Mucosa of descending colon (tissue), 3 donors: Measurements from ENCODE around the gene RNF19B. TPM values are rescaled to one million over a fixed set of nuclear protein-coding genes. Genes with fewer than 3 reads are reported as not detected.

Experiments used
- ATAC-seq: fragments of 200-7000 bp; cut with Tn5 transposase; one replicate; pipeline ENCODE4 v1.9.1; 2020; ENCODE audit warnings: mild to moderate bottlenecking, moderate library complexity
- DNase-seq, 3 donors: peaks; one replicate each; pipeline ENCODE4 v3.0.0-alpha.2; 2020
- H3K36me3 ChIP-seq: fragments of 200-600 bp; one replicate; pipeline ENCODE4 v1.8.0; 2021; ENCODE audit warnings: low read depth, mild to moderate bottlenecking
- H3K4me1 ChIP-seq: fragments of 200-600 bp; one replicate; pipeline ENCODE4 v1.8.0; 2021; ENCODE audit warnings: low read depth, mild to moderate bottlenecking
- H3K4me3 ChIP-seq: fragments of 200-600 bp; one replicate; pipeline ENCODE4 v1.8.0; 2021; ENCODE audit warnings: mild to moderate bottlenecking
- H3K9me3 ChIP-seq: fragments of 200-600 bp; one replicate; pipeline ENCODE4 v1.8.0; 2021; ENCODE audit warnings: mild to moderate bottlenecking
- CTCF ChIP-seq: fragments of 200-600 bp; IDR thresholded peaks from one replicate; pipeline ENCODE4 v1.8.0; 2022; ENCODE audit warnings: antibody characterized with exemption, mild to moderate bottlenecking
- intact Hi-C, 2 donors: fragments of 100-400 bp; cut with DNase I in 1 of 2; cut with micrococcal nuclease in 1 of 2; formaldehyde crosslinking; loops; one replicate each; pipeline versions ENCODE4 v1.11.0 to v1.11.1; 2022; cut with DNase I, micrococcal nuclease
- total RNA-seq, 3 donors: library from RNA; stranded (reverse); fragmentation: NEBNext Ultra II Directional in 2 of 3; extraction: Animal tissue kit (Norgen Biotek cat#: 25700) in 2 of 3; gene quantifications; one replicate each; pipeline versions ENCODE4 v1.2.1 to v1.2.4, GENCODE V29; 2021 to 2023
- donor health status: DM: no; HTN: no; CAD: no; lungs with moderate emphysema.
- donor health status: DM: no; HTN: no; CAD: no.
- donor health status: DM: no; HTN: yes; CAD: no.

Gene RNF19B
- total RNA-seq, 3 donors from 2014 or later, result 51.5 to 74.9 (median 68.0) TPM

GRCh38 chr1:32989160-32990050, 24.8 kb upstream of the RNF19B start:
- H3K4me1 ChIP-seq, result peaks cover 26% of the 10 kb centered on the region
- no peaks in the 10 kb centered on the region for H3K9me3 ChIP-seq
- H3K4me3 ChIP-seq, result no peak overlapping the region
- DNase-seq (peak in 2 of 3 donors; percentile 52 to 65), ATAC-seq (peak; percentile 7)
- no peaks in the 10 kb centered on the region for H3K36me3 ChIP-seq
- intact Hi-C loops, result no loop called here
- no peak for TF ChIP-seq CTCF

GRCh38 chr1:32988665-32989064, 24.1 kb upstream of the RNF19B start:
- no peak for TF ChIP-seq CTCF
- DNase-seq (no peak), ATAC-seq (no peak)
- Histone ChIP-seq H3K4me3 (no peak overlapping the region), H3K36me3 (no peaks in the 10 kb centered on the region), H3K9me3 (no peaks in the 10 kb centered on the region), H3K4me1 (peaks cover 26% of the 10 kb centered on the region)
- intact Hi-C loops, result no loop called here

- Histone ChIP-seq H3K9me3 (no peaks in the 10 kb centered on the region), H3K4me3 (no peak overlapping the region), H3K4me1 (peaks cover 27% of the 10 kb centered on the region), H3K36me3 (no peaks in the 10 kb centered on the region)
- no peak for ATAC-seq
- TF ChIP-seq CTCF, result no peak
- intact Hi-C loops, result no loop called here
- DNase-seq, result no peak
Observed at GRCh38 chr1:32985226-32985625, 20.6 kb upstream of the RNF19B start.

- ATAC-seq, result no peak
- peaks cover 27% of the 10 kb centered on the region for H3K4me1 ChIP-seq
- intact Hi-C loops, result no loop called here
Observed at GRCh38 chr1:32984455-32985171, 20.0 kb upstream of the RNF19B start.

GRCh38 chr1:32984090-32984454, 19.5 kb upstream of the RNF19B start:
- TF ChIP-seq CTCF, result no peak
- DNase-seq, result no peak
- Histone ChIP-seq H3K4me1 (peaks cover 23% of the 10 kb centered on the region), H3K36me3 (no peaks in the 10 kb centered on the region), H3K4me3 (no peak overlapping the region), H3K9me3 (no peaks in the 10 kb centered on the region)
- intact Hi-C loops, result no loop called here
- ATAC-seq, result no peak

More at GRCh38 chr1:32984455-32985171, 20.0 kb upstream of the RNF19B start:
- Histone ChIP-seq H3K4me3 (no peak overlapping the region), H3K9me3 (no peaks in the 10 kb centered on the region), H3K36me3 (no peaks in the 10 kb centered on the region)
- no peak for TF ChIP-seq CTCF
- DNase-seq, result no peak
